ENCODE measurements around the gene ACSM5. TPM values are rescaled to one million over a fixed set of nuclear protein-coding genes. Genes with fewer than 3 reads are reported as not detected.
A peak's percentile ranks its signal among the peaks of the same experiment; 100 is the strongest.
"Not testable (repeated sequence)": the region's sequence is repeated elsewhere in the genome, so short reads cannot be mapped to it uniquely, and the experiment has no call there.

The ACSM5 gene
- polyA plus RNA-seq, 6 donors from 2014 or later, result not detected

GRCh38 chr16:20411055-20411454 is 1.7 kb downstream of the ACSM5 start:
- Mint-ChIP-seq H3K4me1 (peaks cover 4 to 7% (median 6%) of the 10 kb centered on the region in 3 donors), H3K36me3 (no peaks in the 10 kb centered on the region), H3K27me3 (peaks cover 0 to 15% (median 11%) of the 10 kb centered on the region in 3 donors), H3K4me3 (no peak overlapping the region), H3K9me3 (peaks cover 0 to 12% (median 0%) of the 10 kb centered on the region in 7 donors), H3K27ac (no peak overlapping the region)
- DNase-seq (no peak), ATAC-seq (ENCODE audit: low read depth in 2 of 2) (no peak)

DNA sequence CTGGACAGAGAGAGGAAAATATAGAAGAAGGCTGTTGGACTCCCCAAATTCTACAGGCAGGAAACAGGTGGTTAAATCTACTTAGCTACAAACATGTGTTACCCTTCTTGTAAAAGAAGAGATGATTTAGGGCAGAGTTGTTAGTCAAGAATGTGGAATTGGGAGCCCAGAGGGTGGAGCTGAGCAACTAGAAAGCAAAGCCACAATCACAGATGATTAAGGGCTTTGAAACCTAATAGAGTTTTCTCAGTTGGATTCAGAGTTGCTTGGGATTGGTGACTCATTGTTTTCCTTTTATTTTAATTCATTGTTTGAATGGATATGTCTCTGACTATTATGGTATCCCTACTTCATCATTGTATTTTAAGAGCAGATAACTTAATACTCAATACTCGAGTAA is 6.2 kb downstream of the ACSM5 start:
- Mint-ChIP-seq H3K4me1 (no peaks in the 10 kb centered on the region), H3K36me3 (no peaks in the 10 kb centered on the region)

DNA sequence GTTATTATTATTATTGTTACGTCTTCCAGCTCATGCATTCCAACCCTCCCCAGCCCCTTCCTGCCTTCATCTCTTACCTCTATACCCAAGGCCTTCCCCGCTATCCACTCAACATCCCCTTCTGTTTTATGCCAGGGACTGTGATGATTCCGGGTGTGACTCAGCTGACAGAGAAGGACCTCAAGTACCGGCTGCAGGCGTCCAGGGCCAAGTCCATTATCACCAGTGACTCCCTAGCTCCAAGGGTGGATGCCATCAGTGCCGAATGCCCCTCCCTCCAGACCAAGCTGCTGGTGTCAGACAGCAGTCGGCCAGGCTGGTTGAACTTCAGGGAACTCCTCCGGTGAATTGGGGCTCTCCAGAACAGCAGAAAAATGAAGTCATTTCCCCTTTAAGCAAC is 9.8 kb downstream of the ACSM5 start:
- not testable (repeated sequence) for H3K9me3 Mint-ChIP-seq; H3K4me1 Mint-ChIP-seq; H3K27ac Mint-ChIP-seq; DNase-seq; H3K4me3 Mint-ChIP-seq; ATAC-seq (ENCODE audit: low read depth in 2 of 2); H3K36me3 Mint-ChIP-seq
- H3K27me3 Mint-ChIP-seq, result peaks cover 4 to 31% (median 11%) of the 10 kb centered on the region in 3 donors

More for the DNA sequence above, 6.2 kb downstream of the ACSM5 start:
- no peak for ATAC-seq (ENCODE audit: low read depth in 2 of 2)
- H3K27me3 Mint-ChIP-seq, result peaks cover 0 to 25% (median 11%) of the 10 kb centered on the region in 3 donors
- DNase-seq, result no peak
- no peak overlapping the region for H3K4me3 Mint-ChIP-seq
- no peak overlapping the region for H3K27ac Mint-ChIP-seq
- peaks cover 0 to 12% (median 2%) of the 10 kb centered on the region in 7 donors for H3K9me3 Mint-ChIP-seq

GRCh38 chr16:20421748-20422147 is 12.4 kb downstream of the ACSM5 start:
- not testable (repeated sequence) for H3K27ac Mint-ChIP-seq; H3K4me3 Mint-ChIP-seq; H3K9me3 Mint-ChIP-seq; H3K36me3 Mint-ChIP-seq; DNase-seq; ATAC-seq (ENCODE audit: low read depth in 2 of 2); H3K4me1 Mint-ChIP-seq
- peaks cover 4 to 15% (median 6%) of the 10 kb centered on the region in 3 donors for H3K27me3 Mint-ChIP-seq

- not testable (repeated sequence) for DNase-seq; H3K4me3 Mint-ChIP-seq; H3K27ac Mint-ChIP-seq; ATAC-seq (ENCODE audit: low read depth in 2 of 2); H3K9me3 Mint-ChIP-seq; H3K36me3 Mint-ChIP-seq; H3K4me1 Mint-ChIP-seq
- H3K27me3 Mint-ChIP-seq, result peaks cover 5 to 16% (median 7%) of the 10 kb centered on the region in 3 donors
Observed at GRCh38 chr16:20423772-20424128, 14.4 kb downstream of the ACSM5 start.

DNA sequence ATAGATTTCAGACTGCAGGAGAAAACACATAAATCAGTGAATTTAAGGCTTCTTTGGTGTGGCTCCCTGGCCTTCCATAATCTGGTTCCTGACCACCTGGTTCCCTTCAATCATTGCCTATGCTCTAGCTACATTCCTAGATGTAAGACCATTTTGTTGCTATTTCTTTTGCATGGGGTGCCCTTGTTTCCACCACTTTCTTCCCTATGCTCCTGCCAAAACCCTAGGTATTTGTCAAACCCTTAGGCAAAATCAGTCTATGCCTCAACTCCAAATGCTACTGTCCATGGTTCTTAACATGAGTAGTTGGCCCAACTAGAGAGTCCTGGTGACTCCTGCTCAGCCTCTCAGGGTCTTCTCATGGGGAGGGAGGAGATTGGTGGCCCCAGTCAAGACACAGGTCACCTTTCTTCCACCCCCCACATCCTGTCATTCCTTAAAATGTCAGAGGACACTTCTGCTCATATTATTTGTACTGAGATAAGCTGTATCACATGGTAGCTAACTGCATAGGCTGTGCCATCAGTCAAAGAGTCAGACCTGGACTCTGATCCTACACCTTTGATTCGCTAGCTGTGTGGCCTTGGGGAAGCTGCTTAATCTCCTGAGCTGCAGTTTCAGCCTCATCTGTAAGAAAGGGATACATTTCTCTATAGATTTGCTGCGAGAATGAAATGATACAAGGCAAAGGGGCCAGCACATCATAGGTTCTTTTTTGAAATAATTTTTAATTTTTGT is 15.0 kb downstream of the ACSM5 start:
- DNase-seq (no peak), ATAC-seq (ENCODE audit: low read depth in 2 of 2) (no peak)
- H3K27ac Mint-ChIP-seq, result no peak overlapping the region
- no peaks in the 10 kb centered on the region for H3K4me1 Mint-ChIP-seq
- peaks cover 0 to 4% of the 10 kb centered on the region in 2 donors for H3K36me3 Mint-ChIP-seq
- H3K4me3 Mint-ChIP-seq, result no peak overlapping the region
- H3K9me3 Mint-ChIP-seq, result peaks cover 0 to 4% (median 0%) of the 10 kb centered on the region in 7 donors
- peaks cover 5 to 16% (median 7%) of the 10 kb centered on the region in 3 donors for H3K27me3 Mint-ChIP-seq

DNA sequence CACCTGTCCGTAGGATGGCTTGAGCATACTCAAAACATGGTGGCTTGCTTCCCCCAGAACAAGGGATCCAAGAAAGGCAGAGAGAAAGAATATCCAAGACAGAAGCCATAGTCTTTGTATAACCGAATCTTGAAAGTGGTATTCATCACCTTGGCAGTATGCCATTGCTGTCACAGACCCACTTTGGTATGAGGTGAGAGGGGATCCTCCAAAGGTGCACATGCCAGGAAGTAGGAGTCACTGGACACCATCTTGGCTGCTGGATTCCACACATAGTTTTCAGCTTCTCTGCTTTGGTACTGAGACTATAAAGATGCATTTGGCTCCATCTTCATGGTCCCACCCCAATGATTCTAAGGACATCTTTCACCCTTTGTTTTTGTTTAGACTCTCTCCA is 18.1 kb downstream of the ACSM5 start:
- not testable (repeated sequence) for H3K9me3 Mint-ChIP-seq; DNase-seq; H3K4me1 Mint-ChIP-seq; H3K36me3 Mint-ChIP-seq; H3K4me3 Mint-ChIP-seq; H3K27ac Mint-ChIP-seq; ATAC-seq (ENCODE audit: low read depth in 2 of 2)
- H3K27me3 Mint-ChIP-seq, result peaks cover 5 to 24% (median 7%) of the 10 kb centered on the region in 3 donors

- H3K27ac Mint-ChIP-seq; H3K36me3 Mint-ChIP-seq; ATAC-seq (ENCODE audit: low read depth in 2 of 2); DNase-seq; H3K4me3 Mint-ChIP-seq; H3K9me3 Mint-ChIP-seq; H3K4me1 Mint-ChIP-seq: not testable (repeated sequence)
- peaks cover 0 to 24% (median 3%) of the 10 kb centered on the region in 3 donors for H3K27me3 Mint-ChIP-seq
Observed at GRCh38 chr16:20429499-20429898, 20.2 kb downstream of the ACSM5 start.

DNA sequence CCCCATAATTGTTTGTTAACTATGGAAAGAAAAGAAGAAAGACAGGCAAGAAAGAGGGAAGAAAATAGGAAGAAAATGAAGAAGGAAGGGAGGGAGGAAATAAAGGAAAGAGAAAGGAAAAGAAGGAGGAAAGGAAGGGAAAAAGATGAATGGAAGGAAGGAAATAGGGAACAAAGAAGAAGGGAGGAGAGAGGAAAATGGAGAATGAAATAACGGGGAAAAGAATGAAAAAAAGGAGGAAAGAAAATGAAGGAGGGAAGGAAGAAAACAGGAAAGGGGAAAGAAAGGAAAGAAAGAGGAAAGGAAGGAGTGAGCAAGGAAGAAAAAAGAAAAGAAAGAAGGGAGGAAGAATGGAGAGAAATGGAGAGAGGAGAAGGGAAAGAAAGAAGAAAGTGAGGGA is 21.1 kb downstream of the ACSM5 start:
- H3K4me1 Mint-ChIP-seq; DNase-seq; ATAC-seq (ENCODE audit: low read depth in 2 of 2); H3K36me3 Mint-ChIP-seq; H3K4me3 Mint-ChIP-seq; H3K9me3 Mint-ChIP-seq: not testable (repeated sequence)
- Mint-ChIP-seq H3K27ac (peak overlapping the region in 1 of 6 donors; percentile 73), H3K27me3 (peaks cover under 1 to 25% (median 7%) of the 10 kb centered on the region in 3 donors)

GRCh38 chr16:20430948-20431347 is 21.6 kb downstream of the ACSM5 start:
- no peak for ATAC-seq (ENCODE audit: low read depth in 2 of 2)
- H3K4me1 Mint-ChIP-seq, result no peaks in the 10 kb centered on the region
- H3K27ac Mint-ChIP-seq, result no peak overlapping the region
- peaks cover 0 to 4% of the 10 kb centered on the region in 2 donors for H3K36me3 Mint-ChIP-seq
- no peak overlapping the region for H3K4me3 Mint-ChIP-seq
- H3K27me3 Mint-ChIP-seq, result peaks cover 5 to 30% (median 7%) of the 10 kb centered on the region in 3 donors
- no peak for DNase-seq
- peaks cover 0 to 7% (median 0%) of the 10 kb centered on the region in 7 donors for H3K9me3 Mint-ChIP-seq

- H3K9me3 Mint-ChIP-seq; H3K4me3 Mint-ChIP-seq; H3K4me1 Mint-ChIP-seq; ATAC-seq (ENCODE audit: low read depth in 2 of 2); H3K36me3 Mint-ChIP-seq; H3K27ac Mint-ChIP-seq; DNase-seq: not testable (repeated sequence)
- peaks cover 8 to 14% (median 10%) of the 10 kb centered on the region in 3 donors for H3K27me3 Mint-ChIP-seq
Observed at GRCh38 chr16:20438950-20439349, 29.6 kb downstream of the ACSM5 start.

- H3K4me3 Mint-ChIP-seq; H3K9me3 Mint-ChIP-seq; H3K27ac Mint-ChIP-seq; H3K36me3 Mint-ChIP-seq; ATAC-seq (ENCODE audit: low read depth in 2 of 2); DNase-seq; H3K4me1 Mint-ChIP-seq: not testable (repeated sequence)
- H3K27me3 Mint-ChIP-seq, result peaks cover 8 to 11% (median 10%) of the 10 kb centered on the region in 3 donors
Observed at GRCh38 chr16:20439820-20440231, 30.5 kb downstream of the ACSM5 start.

GRCh38 chr16:20440731-20441130 is 31.4 kb downstream of the ACSM5 start:
- DNase-seq; H3K27me3 Mint-ChIP-seq; ATAC-seq (ENCODE audit: low read depth in 2 of 2); H3K36me3 Mint-ChIP-seq; H3K4me1 Mint-ChIP-seq; H3K4me3 Mint-ChIP-seq; H3K9me3 Mint-ChIP-seq; H3K27ac Mint-ChIP-seq: not testable (repeated sequence)

GRCh38 chr16:20441191-20441590 is 31.9 kb downstream of the ACSM5 start:
- Mint-ChIP-seq H3K4me1 (no peaks in the 10 kb centered on the region), H3K27me3 (peaks cover under 1 to 10% (median 2%) of the 10 kb centered on the region in 3 donors), H3K9me3 (no peaks in the 10 kb centered on the region)

More at GRCh38 chr16:20441191-20441590, 31.9 kb downstream of the ACSM5 start:
- ATAC-seq (ENCODE audit: low read depth in 2 of 2) (no peak), DNase-seq (no peak)
- Mint-ChIP-seq H3K27ac (no peak overlapping the region), H3K4me3 (no peak overlapping the region), H3K36me3 (no peaks in the 10 kb centered on the region)

All from naive B cell (primary cell).